Body of pancreas (tissue), 4 donors: ENCODE data around the gene RHOT1.

Experiments used
- CTCF ChIP-seq, 7 experiments: fragments of 450-650 bp in 4 of 7; fragments of 200-600 bp in 3 of 7; sonication (generic) in 3 of 7; IDR thresholded peaks; one replicate each; pipeline ENCODE4 v1.5.1; 2016 to 2019; ENCODE audit warnings: antibody characterized with exemption in 7 of 7
- POLR2A ChIP-seq, 3 donors: fragments of 450-650 bp; IDR thresholded peaks; one replicate each; pipeline ENCODE4 v1.6.1; 2016; ENCODE audit warnings: antibody characterized with exemption in 3 of 3, mild to moderate bottlenecking in 2 of 3

DNA sequence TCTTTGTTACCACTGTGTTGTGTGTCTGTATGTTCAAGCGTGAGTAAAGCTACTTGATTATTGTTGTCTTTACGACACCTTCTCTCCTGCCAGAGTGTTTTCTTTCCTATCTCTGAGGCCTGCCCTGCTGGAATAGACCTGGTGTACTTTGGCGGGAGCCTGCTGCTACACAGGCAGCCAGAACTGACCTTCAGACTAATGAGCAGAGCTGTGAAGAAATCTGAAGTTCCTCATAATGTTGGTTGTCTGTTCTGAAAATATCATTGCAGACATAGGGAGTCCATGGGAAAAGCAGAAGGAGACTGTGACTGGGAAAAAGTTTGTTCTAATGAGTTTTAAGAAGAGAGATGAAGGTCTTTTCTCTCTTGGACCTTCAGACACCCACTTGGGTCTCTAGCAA, 9.8 kb downstream of the RHOT1 start:
- TF ChIP-seq POLR2A (IDR thresholded peaks at IDR 0.05) (no peak), CTCF (IDR thresholded peaks at IDR 0.05) (no peak)
